Esophagus mucosa (tissue), 1 donor: ENCODE measurements around the gene SF3B2. TPM values are rescaled to one million over a fixed set of nuclear protein-coding genes. Genes with fewer than 3 reads are reported as not detected.

ENCODE experiments used
- ATAC-seq: fragments of 200-7000 bp; cut with Tn5 transposase; one replicate; pipeline ENCODE4 v1.9.1; 2020
- total RNA-seq: library from RNA; stranded (reverse); gene quantifications from one replicate; pipeline ENCODE4 v1.2.4, GENCODE V29; 2023
- donor health status: DM: yes; HTN: yes; CAD: no.

The SF3B2 gene
- total RNA-seq, 1 donor from 2014 or later = 76.7 TPM

GRCh38 chr11:66050581-66051231 is 1.5 kb upstream of the SF3B2 start:
- no peak for ATAC-seq

- ATAC-seq = no peak
Observed at GRCh38 chr11:66051371-66051765, 796 bp upstream of the SF3B2 start.

DNA sequence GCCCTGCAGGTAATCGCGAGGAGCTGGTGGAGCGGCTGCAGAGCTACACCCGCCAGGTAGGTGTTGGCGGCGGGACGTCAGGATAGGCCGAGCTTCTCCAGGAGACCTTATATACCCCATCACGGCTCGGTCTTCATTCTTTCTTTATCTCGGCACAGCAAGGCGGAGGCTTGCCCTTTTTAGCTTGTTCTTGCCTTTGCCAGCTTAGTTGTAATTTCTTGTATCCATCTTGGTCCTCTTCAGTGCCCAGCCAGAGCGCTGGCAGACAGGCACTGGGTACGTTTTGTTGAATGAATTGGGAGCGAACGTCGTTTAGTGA is 459 bp downstream of the SF3B2 start:
- no peak for ATAC-seq

DNA sequence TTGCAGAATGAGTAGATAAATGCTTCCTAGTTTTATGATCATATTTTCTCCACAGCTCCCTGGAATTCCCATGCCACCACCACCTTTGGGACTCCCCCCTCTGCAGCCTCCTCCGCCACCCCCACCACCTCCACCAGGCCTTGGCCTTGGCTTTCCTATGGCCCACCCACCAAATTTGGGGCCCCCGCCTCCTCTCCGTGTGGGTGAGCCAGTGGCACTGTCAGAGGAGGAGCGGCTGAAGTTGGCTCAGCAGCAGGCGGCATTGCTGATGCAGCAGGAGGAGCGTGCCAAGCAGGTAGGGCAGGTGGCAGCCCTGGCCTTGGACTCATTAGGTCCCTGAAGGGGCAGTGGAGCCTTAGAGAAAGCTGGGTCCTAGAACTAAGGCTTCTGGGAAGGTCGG is 2.9 kb downstream of the SF3B2 start:
- ATAC-seq = no peak

GRCh38 chr11:66056501-66056900 is 4.3 kb downstream of the SF3B2 start:
- no peak for ATAC-seq

- no peak for ATAC-seq
Observed at GRCh38 chr11:66059966-66060680, 8.0 kb downstream of the SF3B2 start.

GRCh38 chr11:66061268-66061667 is 9.1 kb downstream of the SF3B2 start:
- ATAC-seq = no peak

- no peak for ATAC-seq
Observed at GRCh38 chr11:66062408-66062807, 10.2 kb downstream of the SF3B2 start.

DNA sequence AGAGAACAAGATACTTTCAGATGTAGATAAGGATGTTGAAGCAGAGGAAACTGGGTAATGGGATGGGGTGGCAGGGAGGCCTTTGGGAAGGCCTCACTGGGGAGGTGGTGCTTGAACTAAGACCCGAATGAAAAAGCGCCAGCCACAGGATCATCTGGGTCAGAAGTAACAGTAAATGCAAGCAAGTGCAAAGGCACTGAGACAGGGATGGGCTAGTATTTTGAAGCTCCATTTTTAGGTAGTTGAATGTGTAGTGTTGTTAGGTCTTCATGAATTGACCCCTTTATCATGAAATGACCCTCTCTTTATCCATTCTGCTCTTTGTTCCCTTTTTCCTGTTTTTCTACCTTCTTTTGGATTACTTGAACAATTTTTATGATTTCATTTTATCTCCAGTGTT is 11.7 kb downstream of the SF3B2 start:
- ATAC-seq = no peak

- ATAC-seq = no peak
Observed at GRCh38 chr11:66064571-66064970, 12.4 kb downstream of the SF3B2 start.

GRCh38 chr11:66066751-66067150 is 14.6 kb downstream of the SF3B2 start:
- ATAC-seq = no peak

DNA sequence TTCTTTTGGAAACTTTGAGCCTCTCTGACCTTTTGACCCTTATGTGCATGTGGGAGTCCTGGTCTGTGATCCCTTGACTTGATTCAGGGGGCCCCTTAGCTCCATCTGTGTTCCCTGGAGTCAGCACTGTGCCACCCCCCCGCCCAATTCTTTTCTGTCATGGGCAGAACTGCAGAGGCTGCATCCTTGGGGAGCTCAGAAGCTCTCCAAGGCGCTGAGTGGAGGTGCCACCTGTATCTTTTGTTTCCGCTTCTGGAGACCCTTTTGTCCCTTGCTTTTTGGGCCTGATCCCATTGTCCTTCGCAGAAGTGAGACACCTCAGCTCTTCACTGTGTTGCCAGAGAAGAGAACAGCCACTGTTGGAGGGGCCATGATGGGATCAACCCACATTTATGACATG is 15.5 kb downstream of the SF3B2 start:
- ATAC-seq = no peak

- ATAC-seq = peak; percentile 27
Observed at GRCh38 chr11:66068154-66068821, 16.1 kb downstream of the SF3B2 start.

DNA sequence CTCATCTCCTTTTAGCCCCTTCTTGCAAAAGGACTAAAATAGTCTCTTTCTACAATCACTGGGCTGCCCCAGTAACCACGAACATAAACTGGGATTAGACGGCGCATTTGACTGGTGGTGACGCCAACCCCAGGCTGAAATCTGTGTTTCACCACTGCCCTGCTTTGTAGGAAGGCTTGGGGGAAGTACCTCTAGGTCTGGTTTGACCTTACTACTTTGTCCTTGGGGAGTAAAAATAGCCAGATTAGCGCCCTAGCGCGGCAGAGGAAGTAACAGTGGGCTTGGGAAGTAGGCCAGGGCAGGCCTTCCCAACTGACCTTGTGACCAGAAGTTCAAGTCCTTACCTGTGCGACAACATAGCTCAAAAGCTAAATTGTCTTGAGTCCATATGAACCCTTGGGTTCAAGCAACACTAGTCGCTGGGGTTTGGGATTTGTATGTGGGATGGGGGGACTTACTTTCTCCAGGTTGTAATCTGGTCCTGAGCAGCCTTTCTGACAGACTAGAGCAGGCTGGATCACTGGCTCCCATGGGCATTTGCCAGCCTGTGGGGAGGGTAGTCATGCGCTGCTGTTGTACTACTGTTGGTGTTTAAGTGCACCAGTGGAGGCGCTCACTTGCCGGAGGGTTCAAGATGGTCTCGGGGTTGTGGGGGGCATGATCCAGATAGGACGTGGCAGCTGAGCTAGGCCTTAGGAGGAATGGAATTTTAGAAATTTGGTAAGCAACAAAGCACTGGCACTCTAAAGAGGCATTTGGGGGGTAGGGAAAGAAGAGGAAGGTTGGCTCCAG is 17.0 kb downstream of the SF3B2 start:
- ATAC-seq = peak; percentile 41

DNA sequence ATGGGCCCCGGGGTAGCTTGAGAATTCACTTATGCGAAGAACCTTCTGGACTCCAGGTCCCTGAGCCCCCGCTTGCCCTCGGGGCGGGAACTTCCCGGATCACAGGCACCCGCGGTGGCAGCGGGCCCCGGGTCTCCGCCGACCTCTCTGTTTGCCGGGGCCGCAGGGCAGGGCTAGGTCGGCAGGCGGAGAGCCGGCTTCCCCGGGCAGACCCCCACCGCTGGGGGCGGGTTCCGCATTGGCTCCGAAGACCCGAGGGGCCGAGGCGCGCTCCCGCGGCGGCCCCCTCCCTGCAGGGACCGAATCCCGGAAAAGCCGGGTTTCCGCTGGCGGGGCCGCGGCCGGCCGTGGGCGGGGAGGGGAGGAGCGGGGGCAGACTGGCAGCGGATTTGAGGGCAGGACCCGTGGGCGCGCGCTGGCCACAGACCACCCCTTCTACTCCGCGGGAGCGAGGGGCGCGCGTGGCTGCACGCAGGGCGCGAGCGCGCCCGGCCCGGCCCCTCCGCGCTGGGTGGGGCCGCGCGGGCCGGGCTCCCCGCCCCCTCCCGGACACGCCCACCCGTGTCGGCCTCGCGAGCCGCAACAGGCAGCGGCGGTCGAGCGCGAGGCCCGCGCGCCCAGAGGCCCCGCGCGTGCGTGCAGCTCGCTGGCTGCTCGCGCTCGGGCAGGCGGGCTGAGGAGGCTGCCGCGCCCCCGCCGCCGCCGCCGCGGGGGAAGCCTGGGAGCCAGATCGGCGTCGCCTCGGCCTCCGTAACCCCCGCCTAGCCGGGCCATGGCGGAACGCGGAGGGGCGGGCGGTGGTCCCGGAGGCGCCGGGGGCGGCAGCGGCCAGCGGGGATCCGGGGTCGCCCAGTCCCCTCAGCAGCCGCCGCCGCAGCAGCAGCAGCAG is 17.8 kb downstream of the SF3B2 start, which contains the start of gene PACS1:
PACS1 (plus strand) TSS at position 558 of the 889 bp plus-strand sequence; CDS start at position 773, 215 bp downstream.
- ATAC-seq = peak; percentile 81

DNA sequence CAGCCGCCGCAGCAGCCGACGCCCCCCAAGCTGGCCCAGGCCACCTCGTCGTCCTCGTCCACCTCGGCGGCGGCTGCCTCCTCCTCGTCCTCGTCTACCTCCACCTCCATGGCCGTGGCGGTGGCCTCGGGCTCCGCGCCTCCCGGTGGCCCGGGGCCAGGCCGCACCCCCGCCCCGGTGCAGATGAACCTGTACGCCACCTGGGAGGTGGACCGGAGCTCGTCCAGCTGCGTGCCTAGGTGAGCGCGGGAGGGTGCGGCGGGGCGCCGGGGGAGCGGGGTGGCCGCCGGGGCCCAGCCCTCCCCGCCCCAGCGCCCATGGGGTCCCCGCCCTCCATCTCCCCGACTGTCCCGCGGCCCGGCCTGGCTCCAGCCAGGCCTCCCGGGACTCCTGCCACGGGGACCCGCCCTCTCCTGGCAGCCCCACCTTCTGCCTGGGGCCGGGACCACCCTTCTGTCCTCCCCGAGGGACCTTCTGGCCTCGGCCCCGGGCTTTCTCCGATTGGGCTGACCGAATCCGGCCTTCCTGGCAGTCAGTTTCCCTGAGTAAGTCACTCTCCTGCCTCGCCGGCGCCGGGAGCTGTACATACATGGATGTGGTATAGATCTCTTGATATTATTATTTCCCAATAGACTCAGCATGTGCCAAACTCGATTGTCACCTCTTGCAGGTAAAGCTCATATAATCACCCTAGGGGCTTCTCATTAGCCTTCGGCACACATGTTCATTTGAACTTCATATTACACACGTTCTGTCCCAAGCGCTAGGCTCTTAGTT is 18.6 kb downstream of the SF3B2 start:
- peak; percentile 43 for ATAC-seq

- no peak for ATAC-seq
Observed at GRCh38 chr11:66071381-66071801, 19.2 kb downstream of the SF3B2 start.

GRCh38 chr11:66072081-66072480 is 19.9 kb downstream of the SF3B2 start:
- no peak for ATAC-seq

- ATAC-seq = no peak
Observed at GRCh38 chr11:66072518-66072917, 20.4 kb downstream of the SF3B2 start.

- ATAC-seq = no peak
Observed at GRCh38 chr11:66073669-66074068, 21.5 kb downstream of the SF3B2 start.

GRCh38 chr11:66075273-66075672 is 23.1 kb downstream of the SF3B2 start:
- no peak for ATAC-seq
